ENCODE measurements around the gene PIWIL4.

Gene PIWIL4

DNA sequence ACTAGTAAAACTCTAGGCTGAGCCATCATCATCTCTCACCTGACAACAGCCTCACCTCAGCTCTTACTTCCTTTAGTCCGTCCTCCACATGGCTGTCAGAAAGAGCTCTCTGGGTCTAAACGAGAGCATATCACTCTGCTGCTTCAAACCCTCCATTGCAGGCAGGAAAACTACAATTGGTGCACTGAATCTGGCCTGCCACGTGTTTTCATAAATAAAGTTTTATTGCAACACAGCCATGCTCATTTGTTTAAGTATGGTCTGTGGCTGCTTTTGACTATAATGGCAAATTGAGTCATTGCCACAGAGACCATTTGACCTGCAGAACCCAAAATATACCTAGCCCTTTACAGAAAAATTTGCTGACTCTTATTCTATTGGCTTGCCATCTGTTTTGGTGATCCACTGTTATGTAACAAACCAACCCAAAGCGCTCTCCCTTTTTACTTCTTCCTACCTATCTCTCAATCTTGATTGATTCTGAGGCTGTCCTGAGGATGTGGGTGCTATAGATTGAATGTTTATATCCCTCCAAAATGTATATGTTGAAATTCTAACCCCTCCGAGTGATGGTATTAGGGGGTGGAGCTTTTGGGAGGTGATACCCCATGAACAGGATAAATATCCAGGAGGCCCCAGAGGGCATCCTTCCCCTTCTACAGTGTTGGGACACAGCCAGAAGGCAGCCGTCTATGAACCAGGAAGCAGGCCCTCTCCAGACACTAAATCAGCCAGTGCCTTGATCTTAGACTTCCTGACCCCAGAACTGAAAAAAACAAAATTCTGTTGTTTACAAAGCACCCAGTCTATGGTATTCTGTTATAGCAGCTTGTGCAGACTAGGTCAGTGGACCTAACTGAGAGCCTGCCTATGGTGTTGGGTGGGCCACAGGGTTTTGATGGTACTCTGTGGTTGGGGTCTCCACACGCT lies 99.9 kb downstream of the PIWIL4 start:
- no peak for DNase-seq

DNA sequence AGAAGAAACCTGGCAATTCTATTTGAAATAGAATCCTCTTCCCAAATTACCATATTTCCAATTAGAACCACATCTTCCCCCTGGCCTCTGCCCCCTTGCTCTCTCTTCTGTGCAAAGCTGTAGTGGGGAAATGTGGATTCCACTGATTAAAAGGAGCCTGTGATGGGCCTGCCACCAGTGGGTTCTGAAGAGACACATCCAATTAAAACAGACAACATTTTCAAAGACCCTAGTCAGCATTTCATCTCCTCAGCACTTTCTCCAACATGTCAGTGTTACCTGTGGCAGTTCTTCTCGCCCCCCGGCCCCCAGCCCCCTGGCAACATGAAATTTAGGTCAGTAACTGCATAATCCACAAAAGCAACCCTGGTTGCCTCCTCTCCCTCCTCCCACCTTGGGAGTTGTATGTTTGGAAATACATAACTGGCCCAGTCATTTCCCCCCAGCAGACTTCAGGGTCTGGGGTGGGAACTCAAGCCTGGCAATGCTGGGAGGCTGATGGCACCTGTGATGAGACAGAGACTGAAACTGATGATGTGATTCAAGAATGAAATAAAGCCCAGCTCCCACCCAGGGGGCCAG lies 101.1 kb downstream of the PIWIL4 start:
- DNase-seq, result no peak

DNA sequence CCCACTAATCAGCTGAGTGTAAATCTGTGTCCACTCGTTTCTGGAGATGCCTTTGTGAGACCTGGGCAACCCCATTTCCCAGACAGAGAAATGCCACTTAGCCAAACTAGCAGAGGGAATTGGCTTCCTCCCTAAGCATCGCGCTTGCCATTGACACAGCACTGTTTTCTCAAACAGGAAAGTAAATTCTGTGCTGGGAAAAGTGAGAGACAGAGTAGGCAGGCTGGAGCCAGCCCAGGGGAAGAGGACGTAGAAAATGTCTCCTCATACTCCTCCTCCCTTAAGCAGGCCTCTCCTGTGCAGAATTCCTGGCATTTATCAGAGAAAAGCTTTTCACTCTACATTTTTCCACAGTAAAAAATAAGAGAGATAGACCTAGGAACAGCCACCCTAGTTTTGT lies 101.9 kb downstream of the PIWIL4 start:
- no peak for DNase-seq

Data from 8988T (cell line).